ENCODE results near the gene SDF2L1. TPM values are rescaled to one million over a fixed set of nuclear protein-coding genes. Genes with fewer than 3 reads are reported as not detected.

SDF2L1 gene
- total and polyA plus RNA-seq, 9 of the 15 experiments (the other 6 are each of a cell fraction or from before 2014, with no cell fraction given) = 15.1 to 989 (median 124) TPM

DNA sequence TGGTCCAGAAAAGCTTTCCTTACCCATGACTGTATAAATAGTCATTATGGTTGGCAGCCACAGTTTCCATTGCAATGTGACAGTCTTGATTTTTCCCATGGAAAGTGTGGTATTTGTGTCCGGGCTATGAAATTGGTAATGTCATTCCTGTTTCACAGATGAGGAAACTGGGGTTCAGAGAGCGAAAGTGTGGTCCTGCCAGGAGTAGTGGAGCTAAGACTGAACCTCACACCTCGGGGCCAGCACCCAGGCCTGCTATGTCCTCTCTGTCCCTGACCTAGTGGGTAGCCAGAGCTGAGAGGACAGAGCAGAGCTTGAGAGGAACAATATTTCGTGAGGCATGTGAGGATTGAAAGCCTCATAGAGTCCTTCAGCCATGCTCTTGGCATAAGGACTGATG lies 11.1 kb upstream of the SDF2L1 start:
- peaks cover 48% of the 10 kb centered on the region for H3K79me2 ChIP-seq (ENCODE audit: control insufficient read depth, insufficient read depth, low read length)
- H3K4me2 ChIP-seq (ENCODE audit: insufficient read depth, low read length) = 0 out of 2 replicates have a peak overlapping the region, but pooled peaks have one; percentile 0
- FAIRE-seq = peak; percentile 6
- 72% methylated on average over 4 of the region's 4 CpGs for WGBS (ENCODE audit: insufficient coverage, low coverage, missing lambda C conversion rate)
- H3K27ac ChIP-seq (ENCODE audit: extremely low read depth, low read depth, low read length) = peak overlapping the region; percentile 2; the same call in 2 of the 3 replicates
- peaks cover 54 to 87% of the 10 kb centered on the region in 2 experiments for H3K4me1 ChIP-seq (replicated peaks in 1 of 2; ENCODE audit: control insufficient read depth in 2 of 2, insufficient read depth in 2 of 2, low read length in 2 of 2)
- peak in 1 of 4 experiments; percentile 50 for DNase-seq (ENCODE audit: extremely low read depth in 1 of 4, low spot score in 3 of 4)
- H3K9ac ChIP-seq (ENCODE audit: insufficient read depth in 1 of 2, low read depth in 2 of 2, low read length in 2 of 2) = peak overlapping the region; percentile 1; a peak in 2 of 4 replicates
- intact Hi-C loops (cut with micrococcal nuclease) = loop anchor here (10.0 kb wide), 1 partner anchor 924 kb away; the partner anchor contains the start of gene PRAME
- no peak overlapping the region for H3K4me3 ChIP-seq
- ChIA-PET POLR2A (interaction anchor here (0.6 to 76.8 kb wide), 8 partner anchors 12 to 476 kb away, joined by 3 to 4622 read pairs (median 4); partner anchors contain the start of genes CCDC116, SDF2L1, UBE2L3 and YDJC), CTCF (ENCODE audit: low intra/inter-chr PET ratio) (interaction anchor here (0.7 to 5.9 kb wide), 2 partner anchors 12 to 37 kb away, joined by 5 to 99 read pairs; partner anchors contain the start of gene SDF2L1)
- in situ Hi-C loops (cut with MboI) = loop anchor here (25.0 kb wide), 1 partner anchor 494 kb away; no protein-coding TSS in a partner anchor
- no peak for ATAC-seq
- peaks cover 35% of the 10 kb centered on the region for H3K36me3 ChIP-seq (ENCODE audit: control insufficient read depth, insufficient read depth, low read length)
- peaks cover 12% of the 10 kb centered on the region for H4K20me1 ChIP-seq (replicated peaks; ENCODE audit: control insufficient read depth, insufficient read depth, low read length)
- H3K9me3 ChIP-seq (replicated peaks; ENCODE audit: control insufficient read depth, insufficient read depth, low read depth, low read length) = no peaks in the 10 kb centered on the region
- peaks cover 19% of the 10 kb centered on the region for H3K9me1 ChIP-seq (ENCODE audit: control insufficient read depth, insufficient read depth, low read length)
- no TSS peak for BruUV-seq (replicated peaks)
- H3K27me3 ChIP-seq (ENCODE audit: control insufficient read depth in 2 of 2, insufficient read depth in 2 of 2, low read length in 2 of 2) = no peaks in the 10 kb centered on the region
- H2AFZ ChIP-seq (ENCODE audit: low read depth, low read length) = peak overlapping the region; percentile 73
- TF ChIP-seq, protein P1, sequence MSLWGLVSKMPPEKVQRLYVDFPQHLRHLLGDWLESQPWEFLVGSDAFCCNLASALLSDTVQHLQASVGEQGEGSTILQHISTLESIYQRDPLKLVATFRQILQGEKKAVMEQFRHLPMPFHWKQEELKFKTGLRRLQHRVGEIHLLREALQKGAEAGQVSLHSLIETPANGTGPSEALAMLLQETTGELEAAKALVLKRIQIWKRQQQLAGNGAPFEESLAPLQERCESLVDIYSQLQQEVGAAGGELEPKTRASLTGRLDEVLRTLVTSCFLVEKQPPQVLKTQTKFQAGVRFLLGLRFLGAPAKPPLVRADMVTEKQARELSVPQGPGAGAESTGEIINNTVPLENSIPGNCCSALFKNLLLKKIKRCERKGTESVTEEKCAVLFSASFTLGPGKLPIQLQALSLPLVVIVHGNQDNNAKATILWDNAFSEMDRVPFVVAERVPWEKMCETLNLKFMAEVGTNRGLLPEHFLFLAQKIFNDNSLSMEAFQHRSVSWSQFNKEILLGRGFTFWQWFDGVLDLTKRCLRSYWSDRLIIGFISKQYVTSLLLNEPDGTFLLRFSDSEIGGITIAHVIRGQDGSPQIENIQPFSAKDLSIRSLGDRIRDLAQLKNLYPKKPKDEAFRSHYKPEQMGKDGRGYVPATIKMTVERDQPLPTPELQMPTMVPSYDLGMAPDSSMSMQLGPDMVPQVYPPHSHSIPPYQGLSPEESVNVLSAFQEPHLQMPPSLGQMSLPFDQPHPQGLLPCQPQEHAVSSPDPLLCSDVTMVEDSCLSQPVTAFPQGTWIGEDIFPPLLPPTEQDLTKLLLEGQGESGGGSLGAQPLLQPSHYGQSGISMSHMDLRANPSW (CRISPR knock-in tag; IDR thresholded peaks at IDR 0.05) = peak; percentile 92; the same call in 1 of the 2 replicates
- TF ChIP-seq, protein P2, sequence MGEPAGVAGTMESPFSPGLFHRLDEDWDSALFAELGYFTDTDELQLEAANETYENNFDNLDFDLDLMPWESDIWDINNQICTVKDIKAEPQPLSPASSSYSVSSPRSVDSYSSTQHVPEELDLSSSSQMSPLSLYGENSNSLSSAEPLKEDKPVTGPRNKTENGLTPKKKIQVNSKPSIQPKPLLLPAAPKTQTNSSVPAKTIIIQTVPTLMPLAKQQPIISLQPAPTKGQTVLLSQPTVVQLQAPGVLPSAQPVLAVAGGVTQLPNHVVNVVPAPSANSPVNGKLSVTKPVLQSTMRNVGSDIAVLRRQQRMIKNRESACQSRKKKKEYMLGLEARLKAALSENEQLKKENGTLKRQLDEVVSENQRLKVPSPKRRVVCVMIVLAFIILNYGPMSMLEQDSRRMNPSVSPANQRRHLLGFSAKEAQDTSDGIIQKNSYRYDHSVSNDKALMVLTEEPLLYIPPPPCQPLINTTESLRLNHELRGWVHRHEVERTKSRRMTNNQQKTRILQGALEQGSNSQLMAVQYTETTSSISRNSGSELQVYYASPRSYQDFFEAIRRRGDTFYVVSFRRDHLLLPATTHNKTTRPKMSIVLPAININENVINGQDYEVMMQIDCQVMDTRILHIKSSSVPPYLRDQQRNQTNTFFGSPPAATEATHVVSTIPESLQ (CRISPR knock-in tag; IDR thresholded peaks at IDR 0.05) = no peak
- TF ChIP-seq, protein P3, sequence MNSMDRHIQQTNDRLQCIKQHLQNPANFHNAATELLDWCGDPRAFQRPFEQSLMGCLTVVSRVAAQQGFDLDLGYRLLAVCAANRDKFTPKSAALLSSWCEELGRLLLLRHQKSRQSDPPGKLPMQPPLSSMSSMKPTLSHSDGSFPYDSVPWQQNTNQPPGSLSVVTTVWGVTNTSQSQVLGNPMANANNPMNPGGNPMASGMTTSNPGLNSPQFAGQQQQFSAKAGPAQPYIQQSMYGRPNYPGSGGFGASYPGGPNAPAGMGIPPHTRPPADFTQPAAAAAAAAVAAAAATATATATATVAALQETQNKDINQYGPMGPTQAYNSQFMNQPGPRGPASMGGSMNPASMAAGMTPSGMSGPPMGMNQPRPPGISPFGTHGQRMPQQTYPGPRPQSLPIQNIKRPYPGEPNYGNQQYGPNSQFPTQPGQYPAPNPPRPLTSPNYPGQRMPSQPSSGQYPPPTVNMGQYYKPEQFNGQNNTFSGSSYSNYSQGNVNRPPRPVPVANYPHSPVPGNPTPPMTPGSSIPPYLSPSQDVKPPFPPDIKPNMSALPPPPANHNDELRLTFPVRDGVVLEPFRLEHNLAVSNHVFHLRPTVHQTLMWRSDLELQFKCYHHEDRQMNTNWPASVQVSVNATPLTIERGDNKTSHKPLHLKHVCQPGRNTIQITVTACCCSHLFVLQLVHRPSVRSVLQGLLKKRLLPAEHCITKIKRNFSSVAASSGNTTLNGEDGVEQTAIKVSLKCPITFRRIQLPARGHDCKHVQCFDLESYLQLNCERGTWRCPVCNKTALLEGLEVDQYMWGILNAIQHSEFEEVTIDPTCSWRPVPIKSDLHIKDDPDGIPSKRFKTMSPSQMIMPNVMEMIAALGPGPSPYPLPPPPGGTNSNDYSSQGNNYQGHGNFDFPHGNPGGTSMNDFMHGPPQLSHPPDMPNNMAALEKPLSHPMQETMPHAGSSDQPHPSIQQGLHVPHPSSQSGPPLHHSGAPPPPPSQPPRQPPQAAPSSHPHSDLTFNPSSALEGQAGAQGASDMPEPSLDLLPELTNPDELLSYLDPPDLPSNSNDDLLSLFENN (IDR thresholded peaks at IDR 0.05; ENCODE audit: low read depth in 2 of 2, low read length in 2 of 2) = peak in 1 of 2 experiments; percentile 65; a peak in 1 of 4 replicates
- TF ChIP-seq RCOR1 (IDR thresholded peaks at IDR 0.05; ENCODE audit: borderline replicate concordance in 1 of 2, low read depth in 2 of 2, low read length in 2 of 2) = peak in 1 of 2 experiments; percentile 68; a peak in 1 of 4 replicates
- TF ChIP-seq, protein P4, sequence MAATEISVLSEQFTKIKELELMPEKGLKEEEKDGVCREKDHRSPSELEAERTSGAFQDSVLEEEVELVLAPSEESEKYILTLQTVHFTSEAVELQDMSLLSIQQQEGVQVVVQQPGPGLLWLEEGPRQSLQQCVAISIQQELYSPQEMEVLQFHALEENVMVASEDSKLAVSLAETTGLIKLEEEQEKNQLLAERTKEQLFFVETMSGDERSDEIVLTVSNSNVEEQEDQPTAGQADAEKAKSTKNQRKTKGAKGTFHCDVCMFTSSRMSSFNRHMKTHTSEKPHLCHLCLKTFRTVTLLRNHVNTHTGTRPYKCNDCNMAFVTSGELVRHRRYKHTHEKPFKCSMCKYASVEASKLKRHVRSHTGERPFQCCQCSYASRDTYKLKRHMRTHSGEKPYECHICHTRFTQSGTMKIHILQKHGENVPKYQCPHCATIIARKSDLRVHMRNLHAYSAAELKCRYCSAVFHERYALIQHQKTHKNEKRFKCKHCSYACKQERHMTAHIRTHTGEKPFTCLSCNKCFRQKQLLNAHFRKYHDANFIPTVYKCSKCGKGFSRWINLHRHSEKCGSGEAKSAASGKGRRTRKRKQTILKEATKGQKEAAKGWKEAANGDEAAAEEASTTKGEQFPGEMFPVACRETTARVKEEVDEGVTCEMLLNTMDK (IDR thresholded peaks at IDR 0.05; ENCODE audit: borderline replicate concordance, insufficient read depth, low read depth, low read length, poor library complexity, severe bottlenecking) = no peak
- TF ChIP-seq ILK (tag; IDR thresholded peaks at IDR 0.05; ENCODE audit: borderline replicate concordance, low read depth) = no peak
- no peak for TF ChIP-seq SP2 (IDR thresholded peaks at IDR 0.05; ENCODE audit: extremely low read depth, low read depth, low read length, poor library complexity, severe bottlenecking)
- TF ChIP-seq TAF15 (IDR thresholded peaks at IDR 0.05; ENCODE audit: low read depth, low read length) = no peak
- TF ChIP-seq RBM39 (optimal IDR thresholded peaks at IDR 0.05; ENCODE audit: low read depth, low read length) = no peak
